ENCODE data around the gene SRPK2. TPM values are rescaled to one million over a fixed set of nuclear protein-coding genes. Genes with fewer than 3 reads are reported as not detected.

Gene SRPK2
- total and polyA plus RNA-seq, 2 of the 13 experiments (the other 11 are each of a cell fraction or from before 2014, with no cell fraction given) = 10.1 to 22.3 TPM

GRCh38 chr7:105196473-105196872 is 192.2 kb downstream of the SRPK2 start (continued):
- TF ChIP-seq ZNF460 (CRISPR knock-in tag; IDR thresholded peaks at IDR 0.05; ENCODE audit: borderline replicate concordance) (peak; percentile 40; the same call in 1 of the 2 replicates), TEAD2 (CRISPR knock-in tag; IDR thresholded peaks at IDR 0.05) (no peak), GATAD2A (CRISPR knock-in tag; IDR thresholded peaks at IDR 0.05) (peak; percentile 44; the same call in 1 of the 2 replicates), ZBTB38 (CRISPR knock-in tag; IDR thresholded peaks at IDR 0.05) (no peak), NFRKB (IDR thresholded peaks at IDR 0.05) (no peak), ZSCAN25 (CRISPR knock-in tag; IDR thresholded peaks at IDR 0.05) (no peak), RXRB (CRISPR knock-in tag; IDR thresholded peaks at IDR 0.05; ENCODE audit: borderline replicate concordance) (0 out of 2 replicates have a peak, but pooled peaks have one; percentile 19), NR2F6 (IDR thresholded peaks at IDR 0.05) (peak; percentile 71), NR2F6 (CRISPR knock-in tag; IDR thresholded peaks at IDR 0.05) (peak; percentile 58), SOX13 (IDR thresholded peaks at IDR 0.05) (no peak), SOX13 (CRISPR knock-in tag; conservative IDR thresholded peaks at IDR 0.05 in 1 of 2, IDR thresholded peaks at IDR 0.05 in 1 of 2) (peak in 1 of 2 experiments; percentile 64; a peak in 1 of 4 replicates), FOSL2 (CRISPR knock-in tag; IDR thresholded peaks at IDR 0.05) (peak; percentile 21; the same call in 1 of the 2 replicates), CEBPB (IDR thresholded peaks at IDR 0.05; ENCODE audit: borderline replicate concordance, low read depth, low read length) (peak; percentile 52; the same call in 1 of the 2 replicates), ZNF24 (IDR thresholded peaks at IDR 0.05) (no peak), PAXIP1 (CRISPR knock-in tag; conservative IDR thresholded peaks at IDR 0.05) (peak; percentile 51; the same call in 1 of the 2 replicates), RARA (CRISPR knock-in tag; IDR thresholded peaks at IDR 0.05) (peak; percentile 52), CHD4 (IDR thresholded peaks at IDR 0.05; ENCODE audit: borderline replicate concordance, low read length) (peak; percentile 54; the same call in 1 of the 2 replicates), ARID5B (CRISPR knock-in tag; IDR thresholded peaks at IDR 0.05) (peak; percentile 62), GFI1 (CRISPR knock-in tag; IDR thresholded peaks at IDR 0.05; ENCODE audit: borderline replicate concordance) (peak; percentile 35; the same call in 1 of the 2 replicates), MATR3 (CRISPR knock-in tag; IDR thresholded peaks at IDR 0.05) (no peak), ISL2 (CRISPR knock-in tag; IDR thresholded peaks at IDR 0.05) (0 out of 2 replicates have a peak, but pooled peaks have one; percentile 43), ZMYM3 (CRISPR knock-in tag; IDR thresholded peaks at IDR 0.05) (peak; percentile 48; the same call in 1 of the 2 replicates), SOX5 (CRISPR knock-in tag; IDR thresholded peaks at IDR 0.05; ENCODE audit: borderline replicate concordance) (peak; percentile 32; the same call in 1 of the 2 replicates), ZNF790 (CRISPR knock-in tag; IDR thresholded peaks at IDR 0.05; ENCODE audit: borderline replicate concordance) (no peak), ZMYM4 (CRISPR knock-in tag; IDR thresholded peaks at IDR 0.05) (0 out of 2 replicates have a peak, but pooled peaks have one; percentile 35), SALL1 (CRISPR knock-in tag; IDR thresholded peaks at IDR 0.05) (peak; percentile 54)

Measured in HepG2 (cell line).